ENCODE data around the gene TCEANC2.

DNA sequence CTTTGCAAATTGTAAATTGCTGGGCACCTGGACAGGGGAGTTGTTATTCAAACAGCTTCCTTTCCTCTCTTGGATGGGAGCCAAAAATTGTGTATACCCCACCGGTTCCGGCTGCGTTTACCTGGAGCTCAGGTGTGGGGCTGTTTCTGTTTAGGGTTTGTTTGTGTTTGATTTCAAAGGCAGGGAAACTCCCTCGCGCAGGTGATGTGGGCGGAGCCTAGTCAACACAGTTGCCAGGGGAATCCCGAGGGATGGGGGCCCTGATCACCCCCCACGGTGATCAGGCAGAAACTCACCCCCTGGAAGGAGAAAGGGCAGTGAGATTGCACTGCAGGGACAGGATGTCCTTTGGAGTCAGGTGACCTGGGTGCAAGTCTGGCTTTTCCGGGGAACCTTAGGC is 71.1 kb downstream of the TCEANC2 start:
- TF ChIP-seq POLR2AphosphoS5 (IDR thresholded peaks at IDR 0.05; ENCODE audit: low read depth, low read length) (no peak), TAF1 (IDR thresholded peaks at IDR 0.05; ENCODE audit: borderline replicate concordance, insufficient read depth, low read length) (no peak), REST (IDR thresholded peaks at IDR 0.05; ENCODE audit: insufficient read depth in 1 of 2, low read depth in 2 of 2, low read length in 2 of 2) (no peak), SIN3A (IDR thresholded peaks at IDR 0.05; ENCODE audit: borderline replicate concordance, insufficient read depth, low read length) (no peak), FOXP2 (optimal IDR thresholded peaks at IDR 0.05; ENCODE audit: borderline replicate concordance, extremely low read depth, extremely low read length, insufficient read depth) (no peak)
